GM12875 (cell line): ENCODE results near the gene CDS2.

ENCODE experiments used
- H3K4me3 ChIP-seq: one replicate; pipeline ENCODE4 v1.5.1; 2011; ENCODE audit warnings: low read depth, low read length, control low read depth
- CTCF ChIP-seq: IDR thresholded peaks from 2 replicates; pipeline ENCODE4 v1.5.1; 2011; ENCODE audit warnings: low read depth, mild to moderate bottlenecking, control low read depth, inconsistent platforms, low read length, moderate library complexity, borderline replicate concordance; ENCODE audit not compliant: insufficient read depth

CDS2 gene

GRCh38 chr20:5216663-5217062 lies 89.9 kb downstream of the CDS2 start:
- H3K4me3 ChIP-seq, result no peak overlapping the region
- TF ChIP-seq CTCF, result no peak

GRCh38 chr20:5217616-5218015 lies 90.8 kb downstream of the CDS2 start:
- no peak overlapping the region for H3K4me3 ChIP-seq
- TF ChIP-seq CTCF, result no peak

- TF ChIP-seq CTCF, result no peak
- H3K4me3 ChIP-seq, result no peak overlapping the region
Measured at GRCh38 chr20:5220321-5221060, 93.7 kb downstream of the CDS2 start.

GRCh38 chr20:5221061-5221430 lies 94.2 kb downstream of the CDS2 start:
- no peak for TF ChIP-seq CTCF
- H3K4me3 ChIP-seq, result no peak overlapping the region

GRCh38 chr20:5222919-5223634 lies 96.3 kb downstream of the CDS2 start:
- TF ChIP-seq CTCF, result peak; percentile 87
- no peak overlapping the region for H3K4me3 ChIP-seq

GRCh38 chr20:5230544-5230943 lies 103.7 kb downstream of the CDS2 start:
- TF ChIP-seq CTCF, result no peak

GRCh38 chr20:5234158-5234557 lies 107.3 kb downstream of the CDS2 start:
- no peak for TF ChIP-seq CTCF
- H3K4me3 ChIP-seq, result no peak overlapping the region

More at GRCh38 chr20:5230544-5230943, 103.7 kb downstream of the CDS2 start:
- no peak overlapping the region for H3K4me3 ChIP-seq
